OCI-LY7 (cell line): ENCODE data around the gene KCNB1. TPM values are rescaled to one million over a fixed set of nuclear protein-coding genes. Genes with fewer than 3 reads are reported as not detected.

ENCODE experiments used
- BruUV-seq: library from RNA; stranded (reverse); fragments of 400-500 nt; replicated peaks from 2 replicates; lab custom pipeline; 2021; lab: Mats Ljungman, UMichigan
- CTCF ChIA-PET: fragments of 300-600 bp; sonication (Branson Sonifier 250); formaldehyde crosslinking; loops from one replicate; lab custom pipeline; 2022; ENCODE audit warnings: antibody characterized with exemption; ENCODE audit not compliant: unreplicated experiment; lab: Charles Lee
- POLR2A ChIA-PET: fragments of 300-600 bp; sonication (Branson Sonifier 250); formaldehyde crosslinking; loops from one replicate; lab custom pipeline; 2022; ENCODE audit warnings: antibody characterized with exemption; lab: Charles Lee
- DNase-seq: peaks from one replicate; pipeline ENCODE4 v3.0.0-alpha.2; 2015; ENCODE audit warnings: low spot score
- H2AFZ ChIP-seq: fragments of 200-600 bp; sonication (generic), shearing (Covaris generic); 2 replicates; pipeline ENCODE4 v1.6.1; 2014; ENCODE audit warnings: mild to moderate bottlenecking, antibody characterized with exemption, low read length, moderate library complexity
- H3K27ac ChIP-seq: fragments of 200-600 bp; sonication (generic); 2 replicates; pipeline ENCODE4 v1.5.1; 2014; ENCODE audit warnings: mixed run types, low read depth, mild to moderate bottlenecking, moderate library complexity, low read length, inconsistent platforms; ENCODE audit not compliant: poor library complexity, severe bottlenecking
- H3K36me3 ChIP-seq: fragments of 200-600 bp; sonication (generic); 2 replicates; pipeline ENCODE4 v1.6.1; 2014; ENCODE audit warnings: mild to moderate bottlenecking, antibody characterized with exemption, low read length, moderate library complexity, mixed read lengths; ENCODE audit not compliant: insufficient read depth
- H3K4me1 ChIP-seq: fragments of 200-600 bp; sonication (generic); 2 replicates; pipeline ENCODE4 v1.5.1; 2014; ENCODE audit warnings: mild to moderate bottlenecking, low read length; ENCODE audit not compliant: insufficient read depth, poor library complexity, severe bottlenecking
- H3K4me2 ChIP-seq: fragments of 200-600 bp; sonication (generic); 2 replicates; pipeline ENCODE4 v1.6.1; 2014; ENCODE audit warnings: mild to moderate bottlenecking, low read length
- H3K4me3 ChIP-seq: fragments of 200-600 bp; sonication (generic); 2 replicates; pipeline ENCODE4 v1.5.1; 2014; ENCODE audit warnings: mild to moderate bottlenecking, low read depth, low read length; ENCODE audit not compliant: poor library complexity, severe bottlenecking
- H3K79me2 ChIP-seq: fragments of 200-600 bp; sonication (generic); 2 replicates; pipeline ENCODE4 v1.6.1; 2016; ENCODE audit warnings: low read depth, mild to moderate bottlenecking, low read length, moderate library complexity, mixed read lengths; ENCODE audit not compliant: insufficient read depth
- H3K9me2 ChIP-seq: fragments of 200-600 bp; sonication (generic); 2 replicates; pipeline ENCODE4 v1.6.1; 2016; ENCODE audit warnings: mild to moderate bottlenecking, low read length, mixed read lengths; ENCODE audit not compliant: insufficient read depth
- H3K9me3 ChIP-seq: fragments of 200-600 bp; sonication (generic); 2 replicates; pipeline ENCODE4 v1.6.1; 2014; ENCODE audit warnings: mild to moderate bottlenecking, mixed run types, low read length, mixed read lengths
- H4K20me1 ChIP-seq: fragments of 200-600 bp; sonication (generic); 2 replicates; pipeline ENCODE4 v1.6.1; 2014; ENCODE audit warnings: mild to moderate bottlenecking, antibody characterized with exemption, low read length, moderate library complexity, mixed read lengths; ENCODE audit not compliant: insufficient read depth
- CTCF ChIP-seq: fragments of 200-600 bp; sonication (generic); conservative IDR thresholded peaks from 2 replicates; pipeline ENCODE4 v1.5.1; 2014; ENCODE audit warnings: mild to moderate bottlenecking, antibody characterized with exemption, low read length, moderate library complexity, mixed read lengths
- EZH2phosphoT487 ChIP-seq: fragments of 200-600 bp; sonication (generic); IDR thresholded peaks from 2 replicates; pipeline ENCODE4 v1.6.1; 2018; ENCODE audit warnings: low read depth, borderline replicate concordance, mild to moderate bottlenecking, mixed run types, antibody characterized with exemption, low read length, moderate library complexity, mixed read lengths
- intact Hi-C: fragments of 100-400 bp; cut with micrococcal nuclease; formaldehyde crosslinking; loops from one replicate; pipeline ENCODE4 v1.10.0; 2022; ENCODE audit not compliant: unreplicated experiment
- total RNA-seq, 2 experiments: library from RNA; depleted of rRNA in 1 of 2; stranded (reverse); fragments of >200 nt in 1 of 2; shearing (Covaris generic) in 1 of 2; gene quantifications; 2 replicates each; pipeline ENCODE4 v1.2.3, GENCODE V29; 2014 to 2022

The KCNB1 gene
- total RNA-seq, 2 experiments from 2014 or later = not detected

GRCh38 chr20:49415668-49416044, 66.8 kb downstream of the KCNB1 start:
- Histone ChIP-seq H3K9me3 (no peaks in the 10 kb centered on the region), H4K20me1 (no peaks in the 10 kb centered on the region), H3K79me2 (no peaks in the 10 kb centered on the region), H3K4me3 (no peak overlapping the region), H3K9me2 (no peaks in the 10 kb centered on the region), H3K27ac (no peak overlapping the region), H3K36me3 (no peaks in the 10 kb centered on the region), H3K4me1 (no peaks in the 10 kb centered on the region), H2AFZ (no peak overlapping the region), H3K4me2 (no peak overlapping the region)
- CTCF ChIA-PET = no interaction called here
- no TSS peak for BruUV-seq
- DNase-seq = no peak
- intact Hi-C loops = no loop called here
- TF ChIP-seq EZH2phosphoT487 = no peak
- no peak for TF ChIP-seq CTCF
- POLR2A ChIA-PET = no interaction called here

- H4K20me1 ChIP-seq = no peaks in the 10 kb centered on the region
- DNase-seq = no peak
- no peak overlapping the region for H3K4me3 ChIP-seq
- TF ChIP-seq CTCF (no peak), EZH2phosphoT487 (no peak)
- H3K4me2 ChIP-seq = no peak overlapping the region
- CTCF ChIA-PET = interaction anchor here (0.6 kb wide), 1 partner anchor 23 kb away, joined by 8 read pairs; no protein-coding TSS in a partner anchor
- no peak overlapping the region for H3K27ac ChIP-seq
- intact Hi-C loops = no loop called here
- H3K9me2 ChIP-seq = no peaks in the 10 kb centered on the region
- H3K36me3 ChIP-seq = no peaks in the 10 kb centered on the region
- no TSS peak for BruUV-seq
- POLR2A ChIA-PET = no interaction called here
- no peaks in the 10 kb centered on the region for H3K79me2 ChIP-seq
- no peak overlapping the region for H2AFZ ChIP-seq
- no peaks in the 10 kb centered on the region for H3K4me1 ChIP-seq
- no peaks in the 10 kb centered on the region for H3K9me3 ChIP-seq
Observed at GRCh38 chr20:49415005-49415667, 67.3 kb downstream of the KCNB1 start.

GRCh38 chr20:49413677-49414076, 68.8 kb downstream of the KCNB1 start:
- Histone ChIP-seq H3K9me3 (no peaks in the 10 kb centered on the region), H3K4me2 (no peak overlapping the region), H3K4me3 (no peak overlapping the region), H3K4me1 (no peaks in the 10 kb centered on the region), H3K27ac (no peak overlapping the region), H4K20me1 (no peaks in the 10 kb centered on the region), H3K79me2 (no peaks in the 10 kb centered on the region), H2AFZ (no peak overlapping the region), H3K36me3 (no peaks in the 10 kb centered on the region), H3K9me2 (no peaks in the 10 kb centered on the region)
- TF ChIP-seq EZH2phosphoT487 = no peak
- TF ChIP-seq CTCF = no peak
- no TSS peak for BruUV-seq
- no peak for DNase-seq
- ChIA-PET CTCF (no interaction called here), POLR2A (no interaction called here)
- intact Hi-C loops = no loop called here
